Measurements from ENCODE around the gene HBE1.

Gene HBE1

DNA sequence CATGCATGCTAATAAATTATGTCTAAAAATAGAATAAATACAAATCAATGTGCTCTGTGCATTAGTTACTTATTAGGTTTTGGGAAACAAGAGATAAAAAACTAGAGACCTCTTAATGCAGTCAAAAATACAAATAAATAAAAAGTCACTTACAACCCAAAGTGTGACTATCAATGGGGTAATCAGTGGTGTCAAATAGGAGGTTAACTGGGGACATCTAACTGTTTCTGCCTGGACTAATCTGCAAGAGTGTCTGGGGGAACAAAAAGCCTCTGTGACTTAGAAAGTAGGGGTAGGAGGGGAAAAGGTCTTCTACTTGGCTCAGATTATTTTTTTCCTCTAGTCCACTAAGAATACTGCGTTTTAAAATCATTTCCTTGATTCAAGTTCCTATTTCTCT lies 42.1 kb downstream of the HBE1 start:
- no peak overlapping the region for H3K4me3 ChIP-seq (ENCODE audit: low read depth, low read length)
- TF ChIP-seq, protein P1, sequence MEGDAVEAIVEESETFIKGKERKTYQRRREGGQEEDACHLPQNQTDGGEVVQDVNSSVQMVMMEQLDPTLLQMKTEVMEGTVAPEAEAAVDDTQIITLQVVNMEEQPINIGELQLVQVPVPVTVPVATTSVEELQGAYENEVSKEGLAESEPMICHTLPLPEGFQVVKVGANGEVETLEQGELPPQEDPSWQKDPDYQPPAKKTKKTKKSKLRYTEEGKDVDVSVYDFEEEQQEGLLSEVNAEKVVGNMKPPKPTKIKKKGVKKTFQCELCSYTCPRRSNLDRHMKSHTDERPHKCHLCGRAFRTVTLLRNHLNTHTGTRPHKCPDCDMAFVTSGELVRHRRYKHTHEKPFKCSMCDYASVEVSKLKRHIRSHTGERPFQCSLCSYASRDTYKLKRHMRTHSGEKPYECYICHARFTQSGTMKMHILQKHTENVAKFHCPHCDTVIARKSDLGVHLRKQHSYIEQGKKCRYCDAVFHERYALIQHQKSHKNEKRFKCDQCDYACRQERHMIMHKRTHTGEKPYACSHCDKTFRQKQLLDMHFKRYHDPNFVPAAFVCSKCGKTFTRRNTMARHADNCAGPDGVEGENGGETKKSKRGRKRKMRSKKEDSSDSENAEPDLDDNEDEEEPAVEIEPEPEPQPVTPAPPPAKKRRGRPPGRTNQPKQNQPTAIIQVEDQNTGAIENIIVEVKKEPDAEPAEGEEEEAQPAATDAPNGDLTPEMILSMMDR (IDR thresholded peaks at IDR 0.05; ENCODE audit: borderline replicate concordance, insufficient read depth, low read depth, low read length), result no peak

DNA sequence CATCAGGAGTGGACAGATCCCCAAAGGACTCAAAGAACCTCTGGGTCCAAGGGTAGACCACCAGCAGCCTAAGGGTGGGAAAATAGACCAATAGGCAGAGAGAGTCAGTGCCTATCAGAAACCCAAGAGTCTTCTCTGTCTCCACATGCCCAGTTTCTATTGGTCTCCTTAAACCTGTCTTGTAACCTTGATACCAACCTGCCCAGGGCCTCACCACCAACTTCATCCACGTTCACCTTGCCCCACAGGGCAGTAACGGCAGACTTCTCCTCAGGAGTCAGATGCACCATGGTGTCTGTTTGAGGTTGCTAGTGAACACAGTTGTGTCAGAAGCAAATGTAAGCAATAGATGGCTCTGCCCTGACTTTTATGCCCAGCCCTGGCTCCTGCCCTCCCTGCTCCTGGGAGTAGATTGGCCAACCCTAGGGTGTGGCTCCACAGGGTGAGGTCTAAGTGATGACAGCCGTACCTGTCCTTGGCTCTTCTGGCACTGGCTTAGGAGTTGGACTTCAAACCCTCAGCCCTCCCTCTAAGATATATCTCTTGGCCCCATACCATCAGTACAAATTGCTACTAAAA lies 42.9 kb downstream of the HBE1 start, which contains the start of gene HBB:
TSS of gene HBB (minus strand) at position 340 of the 579 bp plus-strand sequence. CDS start at position 290, 50 bp downstream.
- TF ChIP-seq, protein P1 (IDR thresholded peaks at IDR 0.05; ENCODE audit: borderline replicate concordance, insufficient read depth, low read depth, low read length), result no peak

DNA sequence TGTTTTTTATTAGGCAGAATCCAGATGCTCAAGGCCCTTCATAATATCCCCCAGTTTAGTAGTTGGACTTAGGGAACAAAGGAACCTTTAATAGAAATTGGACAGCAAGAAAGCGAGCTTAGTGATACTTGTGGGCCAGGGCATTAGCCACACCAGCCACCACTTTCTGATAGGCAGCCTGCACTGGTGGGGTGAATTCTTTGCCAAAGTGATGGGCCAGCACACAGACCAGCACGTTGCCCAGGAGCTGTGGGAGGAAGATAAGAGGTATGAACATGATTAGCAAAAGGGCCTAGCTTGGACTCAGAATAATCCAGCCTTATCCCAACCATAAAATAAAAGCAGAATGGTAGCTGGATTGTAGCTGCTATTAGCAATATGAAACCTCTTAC lies 44.3 kb downstream of the HBE1 start:
- TF ChIP-seq, protein P1 (IDR thresholded peaks at IDR 0.05; ENCODE audit: borderline replicate concordance, insufficient read depth, low read depth, low read length), result no peak
- H3K4me3 ChIP-seq (ENCODE audit: low read depth, low read length), result no peak overlapping the region

More for the DNA sequence above, 42.9 kb downstream of the HBE1 start, which contains the start of gene HBB:
- H3K4me3 ChIP-seq (ENCODE audit: low read depth, low read length), result no peak within 1 kb of the TSS

DNA sequence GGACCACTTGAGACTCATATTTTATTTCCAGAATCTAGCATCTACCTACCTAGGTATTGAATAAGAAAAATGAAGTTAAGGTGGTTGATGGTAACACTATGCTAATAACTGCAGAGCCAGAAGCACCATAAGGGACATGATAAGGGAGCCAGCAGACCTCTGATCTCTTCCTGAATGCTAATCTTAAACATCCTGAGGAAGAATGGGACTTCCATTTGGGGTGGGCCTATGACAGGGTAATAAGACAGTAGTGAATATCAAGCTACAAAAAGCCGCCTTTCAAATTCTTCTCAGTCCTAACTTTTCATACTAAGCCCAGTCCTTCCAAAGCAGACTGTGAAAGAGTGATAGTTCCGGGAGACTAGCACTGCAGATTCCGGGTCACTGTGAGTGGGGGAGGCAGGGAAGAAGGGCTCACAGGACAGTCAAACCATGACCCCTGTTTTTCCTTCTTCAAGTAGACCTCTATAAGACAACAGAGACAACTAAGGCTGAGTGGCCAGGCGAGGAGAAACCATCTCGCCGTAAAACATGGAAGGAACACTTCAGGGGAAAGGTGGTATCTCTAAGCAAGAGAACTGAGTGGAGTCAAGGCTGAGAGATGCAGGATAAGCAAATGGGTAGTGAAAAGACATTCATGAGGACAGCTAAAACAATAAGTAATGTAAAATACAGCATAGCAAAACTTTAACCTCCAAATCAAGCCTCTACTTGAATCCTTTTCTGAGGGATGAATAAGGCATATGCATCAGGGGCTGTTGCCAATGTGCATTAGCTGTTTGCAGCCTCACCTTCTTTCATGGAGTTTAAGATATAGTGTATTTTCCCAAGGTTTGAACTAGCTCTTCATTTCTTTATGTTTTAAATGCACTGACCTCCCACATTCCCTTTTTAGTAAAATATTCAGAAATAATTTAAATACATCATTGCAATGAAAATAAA lies 44.9 kb downstream of the HBE1 start:
- no peak overlapping the region for H3K4me3 ChIP-seq (ENCODE audit: low read depth, low read length)
- TF ChIP-seq, protein P1 (IDR thresholded peaks at IDR 0.05; ENCODE audit: borderline replicate concordance, insufficient read depth, low read depth, low read length), result no peak

DNA sequence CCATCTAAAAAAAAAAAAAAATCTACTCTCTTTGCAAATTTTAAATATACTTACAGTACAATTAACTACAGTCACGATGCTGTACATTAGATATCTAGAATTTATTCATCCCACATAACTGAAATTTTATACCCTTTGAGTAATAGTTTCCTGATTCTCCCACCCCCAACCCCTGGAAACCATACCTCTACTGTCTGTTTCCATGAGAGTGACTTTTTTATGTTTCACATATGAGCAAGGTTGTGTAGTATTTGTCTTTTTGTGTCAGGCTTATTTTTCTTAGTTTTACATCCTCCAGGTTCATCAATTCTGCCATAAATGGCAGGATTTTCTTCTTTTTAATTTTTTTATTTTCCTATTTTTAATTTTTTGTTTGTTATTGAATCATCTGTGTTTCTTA lies 46.1 kb downstream of the HBE1 start:
- TF ChIP-seq, protein P1 (IDR thresholded peaks at IDR 0.05; ENCODE audit: borderline replicate concordance, insufficient read depth, low read depth, low read length), result no peak
- H3K4me3 ChIP-seq (ENCODE audit: low read depth, low read length), result no peak overlapping the region

DNA sequence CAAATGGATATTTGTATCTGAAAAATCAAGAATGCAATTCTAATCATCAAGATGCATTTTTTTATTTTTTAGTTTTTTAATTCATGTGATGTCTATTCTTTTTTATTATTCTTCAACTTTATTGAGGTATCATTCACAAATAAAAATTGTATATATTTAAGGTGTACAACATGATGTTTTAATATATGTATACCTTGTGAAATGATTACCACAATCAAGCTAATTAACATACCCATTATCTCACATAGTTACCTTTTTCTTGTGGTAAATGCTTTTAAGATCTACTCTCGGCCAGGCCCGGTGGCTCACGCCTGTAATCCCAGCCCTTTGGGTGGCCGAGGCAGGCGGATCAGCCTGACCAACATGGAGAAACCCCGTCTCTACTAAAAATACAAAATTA lies 46.6 kb downstream of the HBE1 start:
- H3K4me3 ChIP-seq (ENCODE audit: low read depth, low read length), result no peak overlapping the region
- TF ChIP-seq, protein P1 (IDR thresholded peaks at IDR 0.05; ENCODE audit: borderline replicate concordance, insufficient read depth, low read depth, low read length), result no peak

All from GM12875 (cell line).